Erythroblast (primary cell): Measurements from ENCODE around the gene ENPP4.

Experiments
- GATA1 ChIP-seq: IDR thresholded peaks from 2 replicates; pipeline ENCODE4 v1.6.1; 2011; ENCODE audit warnings: low read depth, mild to moderate bottlenecking, control low read depth, low read length, moderate library complexity
- POLR2A ChIP-seq: IDR thresholded peaks from 2 replicates; pipeline ENCODE4 v1.6.1; 2011; ENCODE audit warnings: mild to moderate bottlenecking, low read length

GRCh38 chr6:46144270-46144669, 14.5 kb downstream of the ENPP4 start:
- TF ChIP-seq POLR2A (no peak), GATA1 (no peak)
